GM12864 (cell line): ENCODE measurements around the gene SLC25A20.
"Not testable (repeated sequence)": the region's sequence is repeated elsewhere in the genome, so short reads cannot be mapped to it uniquely, and the experiment has no call there.

Experiments used
- DNase-seq: peaks from one replicate; pipeline ENCODE4 v3.0.0-alpha.2; 2011; ENCODE audit warnings: low read depth
- H3K4me3 ChIP-seq: 2 replicates; pipeline ENCODE4 v1.5.1; 2011; ENCODE audit warnings: mild to moderate bottlenecking, low read depth, low read length, control low read depth
- CTCF ChIP-seq: IDR thresholded peaks from 2 replicates; pipeline ENCODE4 v1.5.1; 2011; ENCODE audit warnings: low read depth, mild to moderate bottlenecking, moderate library complexity, low read length, control low read depth, inconsistent platforms; ENCODE audit errors: missing control alignments

The SLC25A20 gene

GRCh38 chr3:48830715-48831114 is 68.0 kb downstream of the SLC25A20 start:
- no peak for DNase-seq
- TF ChIP-seq CTCF: no peak
- no peak overlapping the region for H3K4me3 ChIP-seq

DNA sequence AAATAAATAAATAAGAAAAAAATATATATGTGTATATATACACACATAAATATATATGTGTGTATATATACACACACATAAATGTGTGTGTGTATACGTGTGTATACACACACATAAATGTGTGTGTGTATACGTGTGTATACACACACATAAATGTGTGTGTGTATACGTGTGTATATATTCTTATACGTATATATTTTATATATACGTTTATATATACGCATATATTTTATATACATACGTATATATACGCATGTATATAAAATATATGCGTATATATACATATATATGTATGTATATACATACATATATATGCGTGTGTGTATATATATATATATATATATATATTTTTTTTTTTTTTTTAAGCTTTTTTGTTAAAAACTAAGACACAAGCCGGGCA is 69.2 kb downstream of the SLC25A20 start:
- not testable (repeated sequence) for DNase-seq, H3K4me3 ChIP-seq

DNA sequence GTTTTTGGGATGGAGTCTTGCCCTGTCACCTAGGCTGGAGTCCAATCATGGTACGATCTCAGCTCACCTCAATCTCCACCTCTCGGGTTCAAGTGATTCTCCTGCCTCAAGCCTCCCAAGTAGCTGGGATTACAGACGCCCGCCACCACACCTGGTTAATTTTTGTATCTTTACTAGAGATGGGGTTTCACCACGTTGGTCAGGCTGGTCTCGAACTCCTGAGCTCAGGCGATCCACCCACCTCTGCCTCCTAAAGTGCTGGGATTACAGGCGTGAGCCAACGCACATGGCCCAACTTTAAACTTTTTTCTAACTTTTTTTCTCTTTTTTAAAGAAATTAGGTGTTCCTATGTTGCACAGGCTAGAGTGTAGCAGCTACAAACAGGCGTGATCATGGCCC is 70.8 kb downstream of the SLC25A20 start:
- not testable (repeated sequence) for H3K4me3 ChIP-seq, DNase-seq

DNA sequence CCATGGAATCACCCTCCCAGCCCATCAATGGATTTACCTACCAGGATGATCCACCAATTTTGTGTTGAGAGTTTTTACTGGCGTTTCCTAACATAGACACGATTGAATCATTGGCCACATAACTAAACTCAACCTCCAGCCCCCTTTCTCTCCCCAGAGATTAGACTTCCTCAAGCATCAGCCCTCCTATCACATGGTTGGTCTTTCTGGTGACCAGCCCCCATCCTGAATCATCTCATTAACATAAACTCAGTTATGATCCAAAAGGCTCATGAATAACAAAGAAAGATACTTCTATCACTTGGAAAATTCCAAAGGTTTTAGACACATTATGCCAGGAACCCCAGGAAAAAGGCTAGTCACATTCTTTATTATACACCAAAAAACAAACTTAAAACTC is 72.2 kb downstream of the SLC25A20 start:
- no peak for TF ChIP-seq CTCF
- no peak for DNase-seq
- no peak overlapping the region for H3K4me3 ChIP-seq

- no peak for TF ChIP-seq CTCF
- no peak overlapping the region for H3K4me3 ChIP-seq
- no peak for DNase-seq
Measured at GRCh38 chr3:48820612-48821324, 77.9 kb downstream of the SLC25A20 start.

GRCh38 chr3:48819234-48820221 is 79.2 kb downstream of the SLC25A20 start:
- no peak for TF ChIP-seq CTCF
- DNase-seq: no peak
- no peak overlapping the region for H3K4me3 ChIP-seq

DNA sequence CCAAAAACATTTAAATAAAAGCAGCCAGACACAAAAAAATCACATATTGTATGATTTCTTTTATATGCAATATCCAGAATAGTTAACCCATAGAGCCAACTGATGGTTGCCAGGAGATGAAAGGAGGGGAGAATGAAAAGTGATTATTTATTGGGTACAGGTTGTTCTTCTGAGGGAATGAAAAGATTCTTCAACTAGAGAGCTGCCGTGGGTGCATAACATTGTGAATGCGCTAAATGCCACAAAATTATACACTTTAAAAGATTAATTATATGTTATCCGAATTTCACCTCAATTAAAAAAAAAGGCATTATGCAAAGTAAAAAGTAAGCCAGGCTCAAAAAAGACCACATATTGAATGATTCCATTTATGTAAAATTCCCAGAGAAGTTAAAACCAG is 87.2 kb downstream of the SLC25A20 start:
- no peak for TF ChIP-seq CTCF
- DNase-seq: no peak
- H3K4me3 ChIP-seq: no peak overlapping the region
